Activated CD4-positive, alpha-beta memory T cell treated with anti-CD3 and anti-CD28 coated beads, Interleukin-2, amount 10 ng/mL, durations not matched to agents 7 days and 5 days (primary cell): Measurements from ENCODE around the gene ASRGL1. TPM values are rescaled to one million over a fixed set of nuclear protein-coding genes. Genes with fewer than 3 reads are reported as not detected.

ENCODE experiments used
- CTCF ChIA-PET: fragments of 350-600 bp; sonication (Branson Sonifier 250); formaldehyde crosslinking; loops from one replicate; lab custom pipeline; 2021; ENCODE audit warnings: antibody characterized with exemption, inconsistent platforms; lab: Charles Lee
- POLR2A ChIA-PET: fragments of 350-600 bp; sonication (Branson Sonifier 250); formaldehyde crosslinking; loops from one replicate; lab custom pipeline; 2021; ENCODE audit warnings: antibody characterized with exemption; lab: Charles Lee
- DNase-seq: peaks from one replicate; pipeline ENCODE4 v3.0.0-alpha.2; 2020
- H3K27ac Mint-ChIP-seq: one replicate; pipeline ENCODE4 v1.8.0; 2021; ENCODE audit warnings: mild to moderate bottlenecking, mixed read lengths
- H3K27me3 Mint-ChIP-seq: one replicate; pipeline ENCODE4 v1.8.0; 2021; ENCODE audit warnings: mixed read lengths
- H3K36me3 Mint-ChIP-seq: one replicate; pipeline ENCODE4 v1.8.0; 2021; ENCODE audit warnings: low read depth, mixed read lengths
- H3K4me1 Mint-ChIP-seq: one replicate; pipeline ENCODE4 v1.8.0; 2021; ENCODE audit warnings: mixed read lengths
- H3K4me3 Mint-ChIP-seq: one replicate; pipeline ENCODE4 v1.8.0; 2021; ENCODE audit warnings: mild to moderate bottlenecking, mixed read lengths
- H3K9me3 Mint-ChIP-seq: one replicate; pipeline ENCODE4 v1.8.0; 2021; ENCODE audit warnings: mixed read lengths
- total RNA-seq, 2 experiments: library from RNA; stranded (reverse); gene quantifications; one replicate each; pipeline ENCODE4 v1.2.3, GENCODE V29; 2021

ASRGL1 gene
- total RNA-seq, 2 experiments from 2014 or later, result 6.2 to 6.5 TPM

DNA sequence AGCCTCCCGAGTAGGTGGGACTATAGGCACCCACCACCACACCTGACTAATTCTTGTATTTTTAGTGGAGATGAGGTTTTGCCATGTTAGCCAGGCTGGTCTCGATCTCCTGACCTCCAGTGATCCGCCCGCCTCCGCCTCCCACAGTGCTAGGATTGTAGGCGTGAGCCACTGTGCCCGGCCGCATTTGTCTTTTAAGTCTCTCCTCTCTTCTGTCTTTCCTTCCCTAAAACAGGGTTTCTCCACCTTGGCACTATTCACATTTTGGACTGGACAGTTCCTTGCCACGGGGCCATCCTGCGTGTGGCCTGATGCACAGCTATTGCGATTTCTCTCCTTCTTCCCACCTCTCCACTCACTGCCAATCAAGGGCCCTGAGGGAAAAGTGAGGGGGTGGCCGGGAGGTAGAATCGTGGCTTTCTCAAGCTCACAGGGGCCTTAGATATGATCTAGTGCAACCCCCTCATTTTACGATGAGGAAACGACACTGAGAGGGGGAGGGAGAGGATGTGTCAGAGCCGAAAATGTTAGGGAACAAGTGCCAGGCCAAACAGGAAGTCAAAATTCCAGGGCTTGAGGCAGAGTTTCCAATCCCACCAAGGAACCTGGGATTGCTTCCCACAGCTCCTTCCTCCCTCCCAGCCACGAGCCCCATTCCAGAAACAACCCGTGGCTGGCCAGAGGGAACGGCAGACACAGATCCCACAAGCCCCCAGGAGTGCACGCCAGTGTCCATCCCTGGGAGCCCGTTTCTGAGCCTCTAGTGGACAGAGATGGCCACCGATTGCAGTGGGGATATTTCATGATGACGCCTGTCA, 102.7 kb downstream of the ASRGL1 start:
- ChIA-PET CTCF (interaction anchor here (0.6 to 1.7 kb wide), 3 partner anchors 16 to 60 kb away, joined by 3 to 7 read pairs (median 4); no protein-coding TSS in a partner anchor), POLR2A (no interaction called here)
- Mint-ChIP-seq H3K27me3 (peaks cover 4% of the 10 kb centered on the region), H3K9me3 (no peaks in the 10 kb centered on the region), H3K36me3 (no peaks in the 10 kb centered on the region), H3K4me3 (no peak overlapping the region), H3K4me1 (peaks cover 10% of the 10 kb centered on the region), H3K27ac (no peak overlapping the region)
- no peak for DNase-seq

Other genes with a start within 250 kb of the ASRGL1 start
- 100 to 1,000 TPM; 156 to 169 TPM for gene INCENP, start 213.4 kb upstream of the ASRGL1 start, total RNA-seq
- not detected for gene SCGB1D1, start 147.2 kb upstream of the ASRGL1 start, total RNA-seq
- gene SCGB2A1, start 128.8 kb upstream of the ASRGL1 start, total RNA-seq, result not detected
- not detected for gene SCGB1D2, start 95.2 kb upstream of the ASRGL1 start, total RNA-seq
- not detected for gene SCGB2A2, start 67.3 kb upstream of the ASRGL1 start, total RNA-seq
- not detected for gene SCGB1D4, start 38.4 kb upstream of the ASRGL1 start, total RNA-seq
- not detected for gene SCGB1A1, start 81.6 kb downstream of the ASRGL1 start, total RNA-seq
- gene AHNAK, start 209.4 kb downstream of the ASRGL1 start, total RNA-seq, result 100 to 1,000 TPM; 323 to 360 TPM
- gene EEF1G, start 236.4 kb downstream of the ASRGL1 start, total RNA-seq, result 100 to 1,000 TPM; 991 to 999 TPM